Activated B cell treated with CpG ODN at 0.5 μM for 24 hours (primary cell): ENCODE measurements around the gene CFAP221. TPM values are rescaled to one million over a fixed set of nuclear protein-coding genes. Genes with fewer than 3 reads are reported as not detected.

Source experiments
- ATAC-seq: fragments of 200-7000 bp; cut with Tn5 transposase; one replicate; pipeline ENCODE4 v1.10.0; 2021; ENCODE audit warnings: low read depth, mild to moderate bottlenecking, moderate library complexity
- CTCF ChIA-PET: fragments of 350-600 bp; sonication (Branson Sonifier 250); formaldehyde crosslinking; loops from one replicate; lab custom pipeline; 2021; ENCODE audit warnings: antibody characterized with exemption; lab: Charles Lee
- POLR2A ChIA-PET: fragments of 350-600 bp; sonication (Branson Sonifier 250); formaldehyde crosslinking; loops from one replicate; lab custom pipeline; 2021; ENCODE audit warnings: antibody characterized with exemption; lab: Charles Lee
- DNase-seq: peaks from one replicate; pipeline ENCODE4 v3.0.0; 2022
- H3K27ac Mint-ChIP-seq: one replicate; pipeline ENCODE4 v1.8.0; 2020; ENCODE audit warnings: mixed read lengths
- H3K27me3 Mint-ChIP-seq: one replicate; pipeline ENCODE4 v1.8.0; 2021; ENCODE audit warnings: mixed read lengths
- H3K36me3 Mint-ChIP-seq: one replicate; pipeline ENCODE4 v1.8.0; 2021; ENCODE audit warnings: low read depth, mixed read lengths
- H3K4me1 Mint-ChIP-seq: one replicate; pipeline ENCODE4 v1.8.0; 2021; ENCODE audit warnings: mixed read lengths
- H3K4me3 Mint-ChIP-seq: one replicate; pipeline ENCODE4 v1.8.0; 2020; ENCODE audit warnings: mild to moderate bottlenecking, mixed read lengths
- H3K9me3 Mint-ChIP-seq: one replicate; pipeline ENCODE4 v1.8.0; 2020; ENCODE audit warnings: mixed read lengths
- intact Hi-C: fragments of 100-400 bp; cut with micrococcal nuclease; formaldehyde crosslinking; loops from one replicate; pipeline ENCODE4 v1.15.1; 2024
- total RNA-seq: library from RNA; stranded (reverse); gene quantifications from 2 replicates; pipeline ENCODE4 v1.2.3, GENCODE V29; 2022
- TF ChIP-seq, protein P1 (sequence below): fragments of 200-600 bp; IDR thresholded peaks from one replicate; pipeline ENCODE4 v1.8.0; 2022; ENCODE audit warnings: antibody characterized with exemption, mild to moderate bottlenecking

CFAP221 gene
- total RNA-seq, 1 donor from 2014 or later = not detected

DNA sequence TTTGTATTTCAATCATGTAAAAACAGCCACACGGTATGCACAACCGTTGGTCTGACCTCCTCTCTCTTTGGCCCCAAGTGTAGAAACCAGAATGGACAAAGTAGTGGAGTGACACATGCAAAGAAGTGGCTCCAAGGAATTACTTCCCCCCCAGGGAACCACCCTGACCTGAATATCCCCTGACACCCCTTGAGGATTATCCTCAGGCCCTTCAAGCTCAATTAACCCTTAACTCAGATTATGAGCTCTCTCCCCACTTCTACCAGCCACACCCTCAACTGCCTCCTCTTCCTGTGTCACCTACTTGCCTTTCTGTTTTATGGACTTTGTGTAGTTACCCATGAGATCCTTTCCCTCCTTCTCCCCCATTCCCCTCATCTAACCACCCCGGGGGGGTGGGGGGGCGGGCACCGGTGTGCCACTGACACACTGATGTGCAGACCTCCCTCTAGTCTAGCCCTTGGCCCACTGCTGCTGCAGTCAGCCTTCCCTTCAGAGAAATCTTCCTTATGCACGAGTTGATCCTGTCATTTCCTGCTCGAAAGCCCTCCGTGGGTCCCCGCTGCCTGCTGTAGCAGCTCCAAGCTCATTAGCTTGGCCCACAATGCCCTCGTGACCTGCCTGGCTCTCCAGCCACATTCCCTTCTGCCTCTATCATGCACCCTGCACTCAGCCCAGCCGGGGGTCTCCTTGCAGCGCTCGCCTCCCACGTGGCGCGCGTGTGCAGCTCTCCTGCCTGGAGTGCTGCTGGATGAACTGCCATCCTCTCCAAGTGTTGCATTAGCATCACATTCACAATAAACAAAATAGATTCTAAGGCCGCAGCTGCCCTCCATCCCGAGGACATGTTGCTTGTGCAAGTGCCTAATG lies 94.7 kb downstream of the CFAP221 start:
- H3K4me1 Mint-ChIP-seq = no peaks in the 10 kb centered on the region
- no peak overlapping the region for H3K4me3 Mint-ChIP-seq
- no peak for DNase-seq
- peaks cover 10% of the 10 kb centered on the region for H3K27me3 Mint-ChIP-seq
- H3K36me3 Mint-ChIP-seq = no peaks in the 10 kb centered on the region
- H3K9me3 Mint-ChIP-seq = no peaks in the 10 kb centered on the region
- intact Hi-C loops = no loop called here
- H3K27ac Mint-ChIP-seq = no peak overlapping the region
- TF ChIP-seq, protein P1, sequence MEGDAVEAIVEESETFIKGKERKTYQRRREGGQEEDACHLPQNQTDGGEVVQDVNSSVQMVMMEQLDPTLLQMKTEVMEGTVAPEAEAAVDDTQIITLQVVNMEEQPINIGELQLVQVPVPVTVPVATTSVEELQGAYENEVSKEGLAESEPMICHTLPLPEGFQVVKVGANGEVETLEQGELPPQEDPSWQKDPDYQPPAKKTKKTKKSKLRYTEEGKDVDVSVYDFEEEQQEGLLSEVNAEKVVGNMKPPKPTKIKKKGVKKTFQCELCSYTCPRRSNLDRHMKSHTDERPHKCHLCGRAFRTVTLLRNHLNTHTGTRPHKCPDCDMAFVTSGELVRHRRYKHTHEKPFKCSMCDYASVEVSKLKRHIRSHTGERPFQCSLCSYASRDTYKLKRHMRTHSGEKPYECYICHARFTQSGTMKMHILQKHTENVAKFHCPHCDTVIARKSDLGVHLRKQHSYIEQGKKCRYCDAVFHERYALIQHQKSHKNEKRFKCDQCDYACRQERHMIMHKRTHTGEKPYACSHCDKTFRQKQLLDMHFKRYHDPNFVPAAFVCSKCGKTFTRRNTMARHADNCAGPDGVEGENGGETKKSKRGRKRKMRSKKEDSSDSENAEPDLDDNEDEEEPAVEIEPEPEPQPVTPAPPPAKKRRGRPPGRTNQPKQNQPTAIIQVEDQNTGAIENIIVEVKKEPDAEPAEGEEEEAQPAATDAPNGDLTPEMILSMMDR = no peak
- no peak for ATAC-seq
- CTCF ChIA-PET = interaction anchor here (8.1 kb wide), 1 partner anchor 21 kb away, joined by 141 read pairs; no protein-coding TSS in a partner anchor
- POLR2A ChIA-PET = no interaction called here

DNA sequence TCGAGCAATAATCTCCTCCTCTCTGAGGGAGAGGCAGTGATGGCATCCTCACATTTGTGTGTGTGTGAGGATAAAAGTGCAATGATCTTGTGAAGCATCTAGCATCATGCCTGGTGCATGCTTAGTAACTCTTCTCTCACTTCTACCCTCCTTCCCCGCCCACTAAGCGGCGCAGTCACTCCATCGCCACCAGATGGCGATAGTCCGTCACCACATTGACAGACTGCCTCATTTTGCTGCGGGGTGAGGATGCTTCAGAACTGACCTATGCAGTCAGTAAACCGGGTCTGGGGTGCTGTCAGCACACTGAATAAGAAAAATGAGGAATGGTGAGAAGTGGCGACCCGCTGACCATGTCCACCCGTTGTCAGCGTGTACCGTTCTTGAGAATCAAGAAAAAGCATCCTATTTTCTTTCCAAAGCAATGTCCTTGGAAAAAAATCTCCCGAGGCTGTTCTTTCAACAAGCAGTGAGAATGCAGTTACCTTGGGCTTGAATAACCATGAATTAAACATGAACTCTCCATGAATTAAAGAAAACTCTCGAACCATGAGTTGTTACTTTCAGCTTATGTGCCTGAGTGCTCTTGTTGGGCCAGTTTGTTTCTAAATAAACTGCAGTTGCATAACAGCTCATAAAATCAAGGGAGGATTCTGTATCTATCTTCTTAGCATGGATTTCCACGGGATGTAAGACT lies 97.5 kb downstream of the CFAP221 start:
- peaks cover 10% of the 10 kb centered on the region for H3K27me3 Mint-ChIP-seq
- peak; percentile 55 for DNase-seq
- H3K36me3 Mint-ChIP-seq = no peaks in the 10 kb centered on the region
- TF ChIP-seq, protein P1 = peak; percentile 90
- POLR2A ChIA-PET = no interaction called here
- intact Hi-C loops = loop anchor here (1.0 to 2.0 kb wide), 4 partner anchors 19 to 671 kb away; no protein-coding TSS in a partner anchor
- peaks cover 4% of the 10 kb centered on the region for H3K4me1 Mint-ChIP-seq
- H3K27ac Mint-ChIP-seq = no peak overlapping the region
- peak; percentile 100 for ATAC-seq
- H3K4me3 Mint-ChIP-seq = no peak overlapping the region
- no peaks in the 10 kb centered on the region for H3K9me3 Mint-ChIP-seq
- CTCF ChIA-PET = interaction anchor here (1.0 to 8.1 kb wide), 11 partner anchors 8 to 1038 kb away, joined by 3 to 141 read pairs (median 6); partner anchors contain the start of gene TMEM177

DNA sequence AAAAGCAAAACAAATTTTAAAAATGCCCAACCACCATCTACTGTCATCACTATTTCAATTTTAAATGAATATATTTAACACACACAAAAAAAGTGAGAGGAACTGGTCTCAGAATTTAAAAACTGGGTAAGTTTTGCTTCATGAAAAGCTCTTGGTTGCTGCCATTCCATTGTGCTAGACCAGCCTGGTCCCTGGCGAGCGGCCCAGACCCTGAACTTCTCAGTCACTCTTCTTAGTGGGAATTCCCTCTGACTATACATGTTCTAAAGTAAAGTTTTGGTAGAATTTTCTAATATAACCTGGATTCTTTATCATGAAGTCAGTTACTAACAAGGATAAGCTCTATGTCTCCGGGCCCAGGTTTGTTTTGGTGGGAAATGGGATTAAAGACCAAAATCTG lies 99.9 kb downstream of the CFAP221 start:
- Mint-ChIP-seq H3K4me3 (no peak overlapping the region), H3K27ac (no peak overlapping the region), H3K27me3 (peaks cover 8% of the 10 kb centered on the region), H3K4me1 (peaks cover 22% of the 10 kb centered on the region), H3K36me3 (no peaks in the 10 kb centered on the region), H3K9me3 (peaks cover 5% of the 10 kb centered on the region)
- ATAC-seq = no peak
- intact Hi-C loops = no loop called here
- TF ChIP-seq, protein P1 = no peak
- ChIA-PET CTCF (interaction anchor here (1.4 to 8.1 kb wide), 2 partner anchors 16 to 531 kb away, joined by 3 to 141 read pairs; no protein-coding TSS in a partner anchor), POLR2A (no interaction called here)
- DNase-seq = no peak

DNA sequence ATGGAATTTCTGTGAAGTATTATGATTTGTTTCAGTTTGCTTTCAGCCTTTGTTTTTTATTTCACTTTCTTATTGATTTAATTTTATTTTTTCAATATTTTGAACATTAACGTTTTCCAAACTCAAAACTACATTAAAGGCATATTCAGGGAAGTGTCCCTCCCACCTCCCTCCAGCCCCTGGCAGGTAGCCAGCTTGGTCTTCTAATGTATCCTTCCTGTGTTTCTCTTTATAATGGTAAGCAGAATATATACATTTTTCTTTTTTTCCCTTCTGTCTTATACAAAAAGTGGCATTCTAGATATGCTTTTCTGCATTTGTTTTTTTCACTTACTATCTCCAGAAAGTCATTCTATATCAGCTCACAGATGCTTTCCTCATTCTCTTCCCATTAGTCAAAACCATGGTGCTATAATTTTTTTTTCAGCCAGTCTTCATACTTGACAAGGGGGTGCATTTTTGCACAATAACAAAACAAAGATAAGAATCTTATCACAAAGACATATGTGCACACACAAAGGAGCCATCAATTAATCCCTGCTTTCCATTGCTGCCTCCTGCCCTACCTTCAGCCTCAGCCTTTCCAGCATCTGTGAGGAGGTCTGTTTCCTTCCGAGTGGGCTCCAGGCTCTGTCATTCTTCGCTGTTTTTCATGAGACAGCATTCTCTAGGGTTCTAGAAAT lies 101.1 kb downstream of the CFAP221 start:
- ChIA-PET POLR2A (no interaction called here), CTCF (interaction anchor here (0.9 to 8.1 kb wide), 5 partner anchors 11 to 668 kb away, joined by 3 to 141 read pairs (median 3); no protein-coding TSS in a partner anchor)
- peaks cover 5% of the 10 kb centered on the region for H3K9me3 Mint-ChIP-seq
- intact Hi-C loops = no loop called here
- H3K4me1 Mint-ChIP-seq = peaks cover 22% of the 10 kb centered on the region
- ATAC-seq (no peak), DNase-seq (no peak)
- no peak overlapping the region for H3K27ac Mint-ChIP-seq
- no peak overlapping the region for H3K4me3 Mint-ChIP-seq
- no peaks in the 10 kb centered on the region for H3K36me3 Mint-ChIP-seq
- TF ChIP-seq, protein P1 = no peak
- peaks cover 5% of the 10 kb centered on the region for H3K27me3 Mint-ChIP-seq
